Stimulated activated CD4-positive, alpha-beta T cell treated with anti-CD3 and anti-CD28 coated beads, Interleukin-1b, Interleukin-23, amount 100 ng/mL, for 24 hours (primary cell): ENCODE data around the gene NRXN2.
A peak's percentile ranks its signal among the peaks of the same experiment; 100 is the strongest.

Source experiments
- DNase-seq, 4 experiments: peaks; one replicate each; pipeline ENCODE4 v3.0.0-alpha.2; 2020; ENCODE audit warnings: low read depth in 4 of 4, low spot score in 1 of 4

NRXN2 gene

GRCh38 chr11:64723117-64723906 is at the start of gene NRXN2:
TSS of gene NRXN2 (minus strand) at chr11:64723197. CDS start at chr11:64713699, 9,498 bp downstream.
- peak; percentile 72 to 84 (median 76) for DNase-seq

GRCh38 chr11:64772303-64773018 is 49.5 kb upstream of the NRXN2 start:
- DNase-seq = no peak

DNA sequence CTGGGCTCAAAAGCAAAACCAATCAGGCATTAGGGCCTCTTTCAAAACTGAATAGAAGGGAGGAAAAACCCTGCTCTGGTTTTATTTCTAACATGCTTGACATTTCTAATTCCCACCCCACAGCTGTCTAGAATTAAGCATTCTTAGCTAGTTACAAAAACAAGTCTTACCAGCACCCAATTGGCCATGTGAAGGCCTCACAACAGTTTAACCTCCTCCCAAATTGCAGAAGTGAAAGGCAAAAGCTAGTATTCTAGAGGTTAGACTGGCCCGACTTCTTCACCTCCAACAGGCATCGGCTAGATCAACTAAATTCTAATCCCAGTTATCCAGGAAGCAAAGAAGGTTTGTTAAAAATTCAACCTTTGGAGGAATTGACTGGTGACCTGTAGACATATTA is 48.9 kb upstream of the NRXN2 start:
- DNase-seq = no peak

DNA sequence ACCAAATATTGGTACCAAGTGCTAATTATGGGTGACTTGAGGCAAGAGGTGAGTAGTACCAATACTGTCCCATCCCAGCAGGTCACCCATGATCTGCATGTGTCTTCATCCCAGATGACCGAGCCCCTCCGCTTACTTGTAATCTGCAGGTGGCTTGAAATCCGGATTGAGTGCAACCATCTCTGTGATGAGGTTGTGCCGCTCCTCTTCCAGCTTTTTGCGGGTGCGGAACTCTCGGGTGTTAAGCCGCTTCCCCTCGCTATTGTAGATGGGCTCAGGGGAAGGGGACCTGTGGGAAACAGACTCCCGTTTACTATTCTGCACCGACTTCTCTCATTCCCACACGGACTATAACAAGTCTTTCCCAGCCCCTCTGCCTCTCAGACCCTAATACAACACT is 47.1 kb upstream of the NRXN2 start:
- no peak for DNase-seq

GRCh38 chr11:64769283-64769682 is 46.3 kb upstream of the NRXN2 start:
- DNase-seq = no peak

DNA sequence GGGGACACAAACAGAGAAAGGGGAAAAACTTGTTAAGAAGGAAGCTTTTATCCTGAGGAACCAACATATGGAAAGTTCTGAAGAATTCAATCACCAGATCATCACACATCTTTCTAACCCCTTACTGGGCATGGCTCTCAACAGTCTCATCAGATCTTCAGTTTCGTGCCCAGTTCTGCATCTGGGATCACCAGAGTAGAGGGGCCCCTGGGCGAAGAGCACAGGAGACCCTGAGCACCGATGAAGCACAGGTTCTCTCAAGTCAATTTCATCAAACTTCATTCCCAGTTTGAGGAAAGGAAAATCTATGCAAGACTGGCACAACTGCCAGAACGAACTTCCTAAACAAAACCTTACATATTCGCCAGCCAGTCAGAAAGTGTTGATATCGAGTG is 45.3 kb upstream of the NRXN2 start:
- DNase-seq = no peak

DNA sequence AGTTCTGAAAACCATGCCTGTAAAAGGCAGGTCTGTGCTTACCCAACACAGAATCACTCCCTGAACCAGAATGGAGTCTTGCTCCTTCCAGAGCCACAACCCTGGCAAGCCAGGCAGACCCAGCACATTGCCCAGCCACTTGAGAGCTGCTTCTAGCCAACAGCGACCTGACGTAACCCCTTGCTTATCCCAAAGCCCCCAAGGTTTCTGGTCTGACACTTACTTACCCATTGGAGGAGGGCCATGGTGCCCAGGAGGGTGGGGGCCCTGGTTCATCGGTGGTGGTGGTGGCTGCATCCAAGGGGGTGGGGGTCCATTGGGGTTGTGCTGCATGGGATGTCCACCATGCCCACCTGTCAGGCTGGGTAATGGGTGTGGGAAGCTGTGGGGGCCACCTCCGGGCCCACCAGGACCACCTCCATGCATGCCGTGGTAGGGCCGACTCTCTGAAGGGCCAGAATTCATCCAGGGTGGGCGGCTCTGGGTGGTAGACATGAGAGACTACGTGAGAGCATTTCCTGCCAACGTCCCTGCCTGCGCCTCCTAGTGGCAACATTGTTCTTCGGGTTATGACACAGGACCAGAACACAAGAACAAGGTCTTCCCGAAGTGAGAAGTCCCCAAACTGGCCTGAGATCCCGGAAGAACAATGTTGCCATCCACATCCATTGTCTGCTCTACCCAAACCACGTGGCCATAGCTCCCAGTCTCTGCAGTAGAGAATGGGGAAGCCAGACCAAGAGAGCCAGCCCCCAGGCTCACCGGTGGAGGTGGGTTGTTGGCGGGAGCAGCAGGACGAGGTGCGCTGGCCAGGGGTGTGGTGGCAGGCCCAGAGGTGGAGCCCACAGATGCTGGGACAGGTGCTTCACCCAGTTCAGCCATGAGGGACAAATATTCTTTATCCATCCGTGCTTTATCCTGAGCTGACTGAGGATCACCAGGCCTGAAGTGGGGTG is 44.6 kb upstream of the NRXN2 start:
- peak; percentile 65 to 88 (median 73) for DNase-seq

DNA sequence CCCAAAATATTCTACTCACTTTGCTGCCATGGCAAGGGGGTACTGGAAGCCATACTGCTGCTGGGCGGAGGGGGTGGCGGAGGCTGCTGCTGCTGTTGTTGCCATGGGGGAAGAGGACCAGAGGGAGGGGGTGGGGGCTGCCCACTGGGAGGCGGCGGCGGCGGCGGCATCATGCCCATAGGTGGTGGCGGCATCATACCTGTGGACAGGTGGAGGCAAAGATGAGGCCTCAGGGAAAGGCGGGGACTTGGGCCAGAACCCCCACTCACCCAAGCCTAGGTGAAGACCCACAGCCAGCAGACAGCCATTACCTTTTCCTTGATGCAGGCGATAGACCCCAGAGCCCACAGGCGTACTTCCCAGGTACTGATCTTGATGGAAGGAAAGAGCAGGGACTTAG is 43.9 kb upstream of the NRXN2 start:
- DNase-seq = no peak

GRCh38 chr11:64765851-64766665 is 43.1 kb upstream of the NRXN2 start:
- no peak for DNase-seq

DNA sequence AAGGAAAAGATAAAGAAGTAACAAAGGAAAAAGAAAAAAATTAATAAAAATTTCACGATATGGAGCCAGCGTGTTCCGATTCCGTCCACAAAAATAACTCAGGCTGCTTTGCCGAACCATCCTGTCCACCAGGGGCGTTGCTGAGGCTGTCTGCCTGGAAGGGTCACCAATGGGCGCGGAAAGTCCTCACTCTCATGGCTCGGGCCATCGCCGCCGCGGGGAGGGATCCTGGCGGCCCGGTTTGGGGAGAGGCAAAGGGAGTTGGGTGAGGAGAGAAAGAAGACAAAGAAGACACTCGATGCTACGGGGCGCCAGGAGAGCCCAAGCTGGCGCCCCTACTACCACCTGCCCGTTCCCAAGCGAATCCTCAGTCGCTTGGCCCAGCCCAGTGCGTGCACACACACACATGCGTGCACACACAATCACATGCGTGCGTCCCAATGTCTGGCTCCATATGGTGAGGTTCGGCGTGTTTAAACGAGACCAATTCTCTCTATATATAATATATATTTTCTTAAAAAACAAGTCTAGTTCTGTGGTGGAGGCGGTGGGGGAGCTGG is 42.4 kb upstream of the NRXN2 start:
- DNase-seq = no peak

DNA sequence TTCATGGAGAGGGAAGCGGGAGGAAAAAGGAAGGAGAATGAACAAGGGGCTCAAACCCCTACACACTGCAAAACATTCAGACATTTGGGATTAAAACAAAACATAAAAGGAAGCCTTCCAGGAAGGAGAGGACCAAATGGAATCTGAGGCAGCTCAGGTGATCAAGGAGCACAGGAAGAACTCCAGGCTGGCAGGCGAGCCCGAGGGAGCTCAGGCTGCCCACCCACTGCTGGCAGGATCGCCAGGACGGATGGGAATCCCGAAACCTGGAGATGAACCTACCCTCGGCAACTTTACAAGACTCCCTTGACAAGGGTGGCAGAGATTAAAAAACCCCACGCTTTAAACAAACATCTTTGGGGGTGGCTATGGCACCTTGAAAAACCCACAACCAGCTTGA is 41.8 kb upstream of the NRXN2 start:
- DNase-seq = no peak

DNA sequence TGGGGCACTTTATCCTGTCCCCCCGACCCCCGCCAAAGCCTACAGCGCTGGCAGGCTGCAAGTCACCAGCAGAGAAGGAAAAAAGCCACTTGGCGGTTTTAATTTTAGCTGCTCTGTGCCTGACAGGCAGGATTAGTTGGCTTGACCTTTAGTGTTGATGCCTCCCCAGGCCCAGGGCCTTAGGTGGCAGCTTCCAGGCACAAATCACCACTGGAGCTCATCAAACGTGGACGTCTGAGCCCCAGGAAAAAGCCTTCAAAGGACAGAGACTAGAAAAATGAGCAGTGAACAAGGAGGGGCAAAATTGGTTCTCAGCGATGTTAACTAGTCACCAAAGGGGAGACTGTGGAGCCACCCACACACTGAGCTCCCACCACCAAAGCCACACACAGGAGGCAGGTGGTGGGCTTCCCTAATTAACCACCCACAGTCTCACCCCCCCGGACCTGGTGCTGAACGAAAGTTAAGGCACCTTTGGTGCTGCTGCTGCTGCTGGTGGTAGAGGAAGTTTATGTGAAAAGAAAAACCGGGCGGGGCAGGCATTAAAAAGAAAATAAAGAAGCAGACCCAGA is 41.1 kb upstream of the NRXN2 start:
- no peak for DNase-seq

GRCh38 chr11:64763526-64764039 is 40.6 kb upstream of the NRXN2 start:
- no peak for DNase-seq

- no peak for DNase-seq
These were observed 39.9 kb upstream of the NRXN2 start for GRCh38 chr11:64762674-64763525.

DNA sequence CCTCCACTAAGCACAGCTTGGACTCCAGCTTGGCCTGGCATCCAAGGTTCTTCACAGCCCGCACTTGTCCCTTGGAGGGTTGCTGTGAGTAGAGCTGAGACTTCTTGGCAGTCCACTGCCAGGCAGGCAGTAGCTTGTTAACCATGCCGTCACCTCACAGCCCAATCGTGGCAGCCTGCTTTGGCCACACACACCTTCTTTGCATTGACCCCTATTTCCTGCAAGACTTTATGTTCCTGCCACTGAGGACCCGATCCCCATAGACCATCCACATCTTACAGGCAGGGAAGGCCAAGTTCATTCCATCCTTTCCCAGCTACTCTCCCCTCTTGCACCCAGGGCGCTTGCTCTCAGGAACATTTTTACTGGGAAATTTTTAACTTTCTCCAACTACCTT is 39.3 kb upstream of the NRXN2 start:
- DNase-seq = no peak

- no peak for DNase-seq
These were observed 37.9 kb upstream of the NRXN2 start for GRCh38 chr11:64760759-64761420.

DNA sequence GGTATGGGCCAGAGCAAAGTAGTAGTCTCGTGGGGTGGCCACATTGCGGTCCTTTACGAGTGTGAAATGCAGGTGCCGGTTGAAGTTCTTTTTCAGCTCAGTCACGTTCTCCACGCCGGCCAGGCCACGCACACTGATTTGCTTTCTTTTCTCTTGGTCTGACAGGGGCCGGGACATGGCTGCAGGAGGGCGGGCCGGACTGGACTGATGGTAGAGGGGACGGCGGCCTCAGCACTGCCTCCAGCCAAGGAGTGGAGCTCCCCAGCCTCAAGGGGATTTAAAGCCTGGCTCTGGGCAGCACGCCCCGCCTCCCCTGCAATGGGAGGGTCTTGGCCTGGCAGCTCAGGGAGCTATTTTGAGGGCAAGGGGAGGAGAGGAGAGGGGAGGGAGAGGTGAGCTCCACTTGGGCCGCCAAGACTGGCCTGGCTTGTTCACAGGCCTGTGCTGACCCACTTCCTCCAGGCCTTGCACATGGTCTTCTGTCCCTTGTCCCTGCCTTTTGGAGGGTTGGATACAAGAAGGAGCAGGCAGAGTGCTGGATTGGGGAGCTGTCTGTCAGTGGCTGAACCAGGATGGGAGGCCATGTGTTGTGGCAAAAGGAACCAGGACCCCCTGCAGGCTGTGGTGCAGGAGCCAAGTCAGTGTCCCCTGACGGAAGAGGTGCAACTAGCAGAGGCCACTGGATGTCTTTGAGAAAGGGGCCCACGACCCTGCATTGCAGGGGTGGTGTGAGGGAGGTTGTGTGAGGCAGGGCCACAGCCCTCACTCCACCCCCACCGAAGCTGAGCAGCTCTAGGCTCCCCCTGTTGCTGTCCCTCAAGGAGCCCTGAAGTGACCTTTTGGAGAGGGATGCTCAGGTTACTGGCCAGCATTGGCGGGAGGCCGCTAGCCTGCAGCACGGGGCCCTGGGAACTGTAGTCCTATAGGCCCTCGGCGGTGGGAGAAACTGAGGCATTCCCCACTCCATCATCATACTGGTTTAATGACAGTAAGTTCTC is 37.0 kb upstream of the NRXN2 start, which contains the start of gene PYGM:
TSS of gene PYGM (minus strand) at position 253 of the 998 bp plus-strand sequence. CDS start at position 177, 76 bp downstream.
- no peak for DNase-seq
